ENCODE measurements around the gene ARMC10.

DNA sequence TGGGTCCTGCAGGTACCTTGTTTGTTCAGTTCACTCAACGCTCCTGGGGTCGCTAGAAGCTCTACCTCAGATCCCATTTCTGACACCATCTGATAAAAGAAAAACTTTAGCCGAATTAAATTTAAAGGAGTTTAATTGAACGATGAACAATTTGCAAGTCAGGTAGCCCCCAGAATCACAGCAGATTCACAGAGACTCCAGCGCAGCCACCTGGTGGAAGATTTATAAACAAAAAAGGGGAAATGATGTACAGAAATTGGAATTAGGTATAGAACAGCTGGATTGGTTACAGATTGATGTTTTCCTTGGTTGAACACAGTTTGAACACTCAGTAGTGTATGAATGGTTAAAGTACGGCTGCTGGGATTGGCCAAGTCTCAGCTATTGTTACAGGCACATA lies 23.4 kb upstream of the ARMC10 start:
- TF ChIP-seq EP300 (conservative IDR thresholded peaks at IDR 0.05; ENCODE audit: poor library complexity, severe bottlenecking) (no peak), EZH2 (IDR thresholded peaks at IDR 0.05; ENCODE audit: borderline replicate concordance, insufficient read depth, low read length, poor library complexity, severe bottlenecking) (no peak), RAD21 (conservative IDR thresholded peaks at IDR 0.05) (no peak), MXI1 (conservative IDR thresholded peaks at IDR 0.05; ENCODE audit: poor library complexity, severe bottlenecking) (no peak), SMC3 (conservative IDR thresholded peaks at IDR 0.05; ENCODE audit: poor library complexity) (no peak), POLR2AphosphoS5 (IDR thresholded peaks at IDR 0.05) (no peak), TAF1 (IDR thresholded peaks at IDR 0.05; ENCODE audit: low read depth) (no peak)
- TF ChIP-seq, protein P1, sequence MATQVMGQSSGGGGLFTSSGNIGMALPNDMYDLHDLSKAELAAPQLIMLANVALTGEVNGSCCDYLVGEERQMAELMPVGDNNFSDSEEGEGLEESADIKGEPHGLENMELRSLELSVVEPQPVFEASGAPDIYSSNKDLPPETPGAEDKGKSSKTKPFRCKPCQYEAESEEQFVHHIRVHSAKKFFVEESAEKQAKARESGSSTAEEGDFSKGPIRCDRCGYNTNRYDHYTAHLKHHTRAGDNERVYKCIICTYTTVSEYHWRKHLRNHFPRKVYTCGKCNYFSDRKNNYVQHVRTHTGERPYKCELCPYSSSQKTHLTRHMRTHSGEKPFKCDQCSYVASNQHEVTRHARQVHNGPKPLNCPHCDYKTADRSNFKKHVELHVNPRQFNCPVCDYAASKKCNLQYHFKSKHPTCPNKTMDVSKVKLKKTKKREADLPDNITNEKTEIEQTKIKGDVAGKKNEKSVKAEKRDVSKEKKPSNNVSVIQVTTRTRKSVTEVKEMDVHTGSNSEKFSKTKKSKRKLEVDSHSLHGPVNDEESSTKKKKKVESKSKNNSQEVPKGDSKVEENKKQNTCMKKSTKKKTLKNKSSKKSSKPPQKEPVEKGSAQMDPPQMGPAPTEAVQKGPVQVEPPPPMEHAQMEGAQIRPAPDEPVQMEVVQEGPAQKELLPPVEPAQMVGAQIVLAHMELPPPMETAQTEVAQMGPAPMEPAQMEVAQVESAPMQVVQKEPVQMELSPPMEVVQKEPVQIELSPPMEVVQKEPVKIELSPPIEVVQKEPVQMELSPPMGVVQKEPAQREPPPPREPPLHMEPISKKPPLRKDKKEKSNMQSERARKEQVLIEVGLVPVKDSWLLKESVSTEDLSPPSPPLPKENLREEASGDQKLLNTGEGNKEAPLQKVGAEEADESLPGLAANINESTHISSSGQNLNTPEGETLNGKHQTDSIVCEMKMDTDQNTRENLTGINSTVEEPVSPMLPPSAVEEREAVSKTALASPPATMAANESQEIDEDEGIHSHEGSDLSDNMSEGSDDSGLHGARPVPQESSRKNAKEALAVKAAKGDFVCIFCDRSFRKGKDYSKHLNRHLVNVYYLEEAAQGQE (IDR thresholded peaks at IDR 0.05; ENCODE audit: borderline replicate concordance), result no peak
- TF ChIP-seq, protein P2, sequence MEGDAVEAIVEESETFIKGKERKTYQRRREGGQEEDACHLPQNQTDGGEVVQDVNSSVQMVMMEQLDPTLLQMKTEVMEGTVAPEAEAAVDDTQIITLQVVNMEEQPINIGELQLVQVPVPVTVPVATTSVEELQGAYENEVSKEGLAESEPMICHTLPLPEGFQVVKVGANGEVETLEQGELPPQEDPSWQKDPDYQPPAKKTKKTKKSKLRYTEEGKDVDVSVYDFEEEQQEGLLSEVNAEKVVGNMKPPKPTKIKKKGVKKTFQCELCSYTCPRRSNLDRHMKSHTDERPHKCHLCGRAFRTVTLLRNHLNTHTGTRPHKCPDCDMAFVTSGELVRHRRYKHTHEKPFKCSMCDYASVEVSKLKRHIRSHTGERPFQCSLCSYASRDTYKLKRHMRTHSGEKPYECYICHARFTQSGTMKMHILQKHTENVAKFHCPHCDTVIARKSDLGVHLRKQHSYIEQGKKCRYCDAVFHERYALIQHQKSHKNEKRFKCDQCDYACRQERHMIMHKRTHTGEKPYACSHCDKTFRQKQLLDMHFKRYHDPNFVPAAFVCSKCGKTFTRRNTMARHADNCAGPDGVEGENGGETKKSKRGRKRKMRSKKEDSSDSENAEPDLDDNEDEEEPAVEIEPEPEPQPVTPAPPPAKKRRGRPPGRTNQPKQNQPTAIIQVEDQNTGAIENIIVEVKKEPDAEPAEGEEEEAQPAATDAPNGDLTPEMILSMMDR (IDR thresholded peaks at IDR 0.05; ENCODE audit: poor library complexity, severe bottlenecking), result no peak
